Brain microvascular endothelial cell (primary cell): Measurements from ENCODE around the gene FGGY.
"Not testable (repeated sequence)": the region's sequence is repeated elsewhere in the genome, so short reads cannot be mapped to it uniquely, and the experiment has no call there.

Source experiments
- DNase-seq: peaks from one replicate; pipeline ENCODE4 v3.0.0-alpha.2; 2020
- H3K27ac ChIP-seq: fragments of 250-450 bp; sonication (Bioruptor Pico); 2 replicates; pipeline ENCODE4 v1.5.1; 2020; ENCODE audit warnings: mild to moderate bottlenecking, moderate library complexity
- H3K27me3 ChIP-seq: fragments of 250-450 bp; sonication (Bioruptor Pico); replicated peaks from 2 replicates; pipeline ENCODE4 v1.5.1; 2020; ENCODE audit warnings: mild to moderate bottlenecking
- H3K36me3 ChIP-seq: fragments of 250-450 bp; sonication (Bioruptor Pico); replicated peaks from 2 replicates; pipeline ENCODE4 v1.5.1; 2020; ENCODE audit warnings: mild to moderate bottlenecking
- H3K4me3 ChIP-seq: 2 replicates; pipeline ENCODE4 v1.5.1; 2011; ENCODE audit warnings: low read depth, mild to moderate bottlenecking, control low read depth, low read length, moderate library complexity
- in situ Hi-C: cut with HindIII; loops from 2 replicates; pipeline ENCODE4 v1.10.0; 2017; ENCODE audit warnings: low sequenced_read_pairs, low pct_ligation_motif_present
- TF ChIP-seq, protein P1 (sequence below): IDR thresholded peaks from 2 replicates; pipeline ENCODE4 v1.5.1; 2011; ENCODE audit warnings: low read depth, mild to moderate bottlenecking, moderate library complexity, low read length, control low read depth, inconsistent platforms; ENCODE audit errors: missing control alignments

FGGY gene

DNA sequence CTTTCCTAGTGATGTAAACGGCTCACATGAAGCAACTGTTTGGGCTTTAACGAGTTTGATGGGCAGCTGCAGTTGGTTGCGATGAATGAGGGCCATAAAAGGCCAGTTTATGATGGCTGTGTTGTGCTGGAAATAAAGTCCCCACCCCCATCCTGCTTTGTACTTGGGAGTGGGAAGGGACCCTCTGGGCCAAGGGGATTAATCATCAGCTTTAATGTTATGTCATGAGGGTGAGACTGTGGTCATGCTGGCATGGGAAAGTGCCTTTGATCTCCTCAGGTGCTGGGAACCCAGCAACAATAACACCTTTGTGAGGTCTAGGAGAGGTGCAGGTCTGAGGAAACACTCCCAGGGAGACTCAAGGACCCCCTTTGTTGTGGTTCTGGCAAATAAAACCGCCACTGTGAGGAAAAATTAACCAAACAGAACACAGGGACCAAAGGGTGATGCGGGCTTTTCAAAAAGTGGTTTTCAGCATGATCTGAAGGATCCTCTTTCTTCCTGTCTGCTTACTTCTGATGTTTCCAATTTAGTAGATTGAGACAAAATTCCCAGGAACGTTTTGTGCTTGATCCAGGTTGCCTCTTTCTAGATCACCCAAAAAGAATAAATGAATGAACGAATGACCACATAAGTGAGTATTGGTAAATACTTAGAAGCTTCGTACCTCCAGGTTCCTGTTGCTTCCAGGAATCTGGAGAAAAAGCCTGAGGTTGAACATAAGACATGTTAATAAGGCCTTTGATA lies 260.1 kb downstream of the FGGY start:
- Histone ChIP-seq H3K27me3 (no peaks in the 10 kb centered on the region), H3K4me3 (no peak overlapping the region), H3K36me3 (no peaks in the 10 kb centered on the region), H3K27ac (no peak overlapping the region)
- TF ChIP-seq, protein P1, sequence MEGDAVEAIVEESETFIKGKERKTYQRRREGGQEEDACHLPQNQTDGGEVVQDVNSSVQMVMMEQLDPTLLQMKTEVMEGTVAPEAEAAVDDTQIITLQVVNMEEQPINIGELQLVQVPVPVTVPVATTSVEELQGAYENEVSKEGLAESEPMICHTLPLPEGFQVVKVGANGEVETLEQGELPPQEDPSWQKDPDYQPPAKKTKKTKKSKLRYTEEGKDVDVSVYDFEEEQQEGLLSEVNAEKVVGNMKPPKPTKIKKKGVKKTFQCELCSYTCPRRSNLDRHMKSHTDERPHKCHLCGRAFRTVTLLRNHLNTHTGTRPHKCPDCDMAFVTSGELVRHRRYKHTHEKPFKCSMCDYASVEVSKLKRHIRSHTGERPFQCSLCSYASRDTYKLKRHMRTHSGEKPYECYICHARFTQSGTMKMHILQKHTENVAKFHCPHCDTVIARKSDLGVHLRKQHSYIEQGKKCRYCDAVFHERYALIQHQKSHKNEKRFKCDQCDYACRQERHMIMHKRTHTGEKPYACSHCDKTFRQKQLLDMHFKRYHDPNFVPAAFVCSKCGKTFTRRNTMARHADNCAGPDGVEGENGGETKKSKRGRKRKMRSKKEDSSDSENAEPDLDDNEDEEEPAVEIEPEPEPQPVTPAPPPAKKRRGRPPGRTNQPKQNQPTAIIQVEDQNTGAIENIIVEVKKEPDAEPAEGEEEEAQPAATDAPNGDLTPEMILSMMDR = no peak
- DNase-seq = no peak
- in situ Hi-C loops = no loop called here

DNA sequence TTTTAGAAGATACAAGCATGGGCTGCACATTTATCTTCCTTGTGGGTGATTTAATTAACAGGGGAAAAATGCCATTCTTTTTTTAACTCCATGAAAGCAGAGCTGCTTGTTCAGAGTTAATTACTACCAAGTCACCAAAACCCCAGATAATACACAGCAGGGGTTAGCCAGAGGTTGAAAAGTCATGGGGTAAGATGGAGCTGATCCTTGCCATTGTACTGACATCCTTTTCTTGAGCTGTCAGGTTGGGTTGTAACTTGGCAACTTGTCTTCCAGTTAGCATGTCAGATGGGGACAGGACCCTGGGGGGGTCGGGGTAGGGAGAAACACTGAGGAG lies 260.6 kb downstream of the FGGY start:
- in situ Hi-C loops = no loop called here

DNA sequence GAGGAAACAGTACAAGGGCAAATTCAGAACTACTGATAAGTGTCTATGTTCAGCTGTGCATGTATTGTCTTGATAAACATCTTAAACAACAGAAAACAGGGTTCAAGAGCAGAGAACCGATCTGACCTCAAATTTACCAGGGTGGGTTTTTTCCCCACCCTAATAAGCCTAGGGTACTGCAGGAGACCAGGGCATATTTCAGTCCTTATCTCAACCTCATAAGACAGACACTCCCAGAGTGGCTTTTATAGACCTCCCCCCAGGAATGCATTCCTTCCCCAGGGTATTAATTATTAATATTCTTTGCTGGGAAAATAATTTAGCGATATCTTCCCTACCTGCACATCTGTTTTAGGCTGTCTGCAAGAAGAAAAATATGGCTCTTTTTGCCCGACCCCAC lies 261.7 kb downstream of the FGGY start:
- in situ Hi-C loops, H3K27me3 ChIP-seq: not testable (repeated sequence)

More for the DNA sequence above, 260.6 kb downstream of the FGGY start:
- Histone ChIP-seq H3K4me3 (no peak overlapping the region), H3K36me3 (no peaks in the 10 kb centered on the region), H3K27me3 (no peaks in the 10 kb centered on the region), H3K27ac (no peak overlapping the region)
- no peak for DNase-seq
- TF ChIP-seq, protein P1 = no peak

GRCh38 chr1:59560807-59561450 lies 264.0 kb downstream of the FGGY start:
- DNase-seq = no peak
- in situ Hi-C loops = no loop called here

More for the DNA sequence above, 261.7 kb downstream of the FGGY start:
- H3K4me3 ChIP-seq, H3K36me3 ChIP-seq, DNase-seq, H3K27ac ChIP-seq: not testable (repeated sequence)

DNA sequence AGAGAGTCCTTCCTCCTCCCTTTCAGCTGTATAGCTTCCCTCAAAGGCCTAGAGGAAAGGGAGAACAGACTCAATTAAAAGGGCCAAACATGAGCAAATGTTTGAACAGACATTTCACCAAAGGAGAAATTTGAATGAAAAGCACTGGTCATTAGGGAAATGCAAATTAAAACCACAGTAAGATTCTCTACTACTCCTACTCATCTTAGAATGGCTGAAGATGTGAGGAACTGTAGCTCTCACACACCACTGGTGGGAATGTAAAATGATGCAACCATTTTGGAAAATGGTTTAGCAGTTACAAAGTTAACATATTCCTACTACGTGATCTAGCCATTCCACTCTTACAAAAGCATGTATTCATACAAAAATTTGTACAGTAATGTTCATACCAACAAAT lies 264.9 kb downstream of the FGGY start:
- DNase-seq = no peak
- TF ChIP-seq, protein P1 = no peak
- Histone ChIP-seq H3K4me3 (no peak overlapping the region), H3K36me3 (no peaks in the 10 kb centered on the region), H3K27me3 (no peaks in the 10 kb centered on the region), H3K27ac (no peak overlapping the region)
- in situ Hi-C loops = no loop called here

More at GRCh38 chr1:59560807-59561450, 264.0 kb downstream of the FGGY start:
- no peaks in the 10 kb centered on the region for H3K27me3 ChIP-seq
- H3K27ac ChIP-seq = no peak overlapping the region
- TF ChIP-seq, protein P1 = no peak
- no peak overlapping the region for H3K4me3 ChIP-seq
- no peaks in the 10 kb centered on the region for H3K36me3 ChIP-seq

DNA sequence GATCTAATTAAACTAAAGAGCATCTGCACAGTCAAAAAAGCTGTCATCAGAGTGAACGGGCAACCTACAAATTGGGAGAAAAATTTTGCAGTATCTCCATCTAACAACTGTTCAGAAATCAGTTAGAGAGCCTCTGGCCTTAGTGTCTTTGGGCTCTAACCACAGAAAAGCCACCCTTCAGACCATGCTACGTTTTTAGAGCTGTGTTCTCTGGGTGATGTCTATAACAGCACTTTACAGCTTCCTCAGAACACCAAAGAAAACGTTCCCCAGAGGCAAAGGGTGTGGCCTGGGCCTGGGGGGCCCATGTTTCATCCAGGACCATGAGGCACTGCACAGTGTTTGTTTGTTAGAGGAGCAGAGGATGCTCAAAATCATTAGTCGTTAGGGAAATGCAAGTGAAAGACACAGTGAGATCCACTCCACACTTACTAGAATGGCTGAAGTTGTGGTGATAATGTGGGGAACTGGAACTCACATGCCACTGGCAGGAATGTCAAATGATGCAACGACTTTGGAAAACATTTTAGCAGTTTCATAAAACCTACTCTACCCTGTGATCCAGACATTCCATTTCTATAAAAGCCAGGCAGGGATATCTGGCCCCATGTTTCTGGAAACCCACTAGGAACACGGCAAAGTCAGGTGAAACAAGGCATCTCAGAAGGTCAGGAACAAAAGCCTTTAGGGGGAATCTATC lies 267.4 kb downstream of the FGGY start:
- DNase-seq = no peak
- in situ Hi-C loops = no loop called here

More for the DNA sequence above, 267.4 kb downstream of the FGGY start:
- no peak overlapping the region for H3K27ac ChIP-seq
- no peak overlapping the region for H3K4me3 ChIP-seq
- TF ChIP-seq, protein P1 = no peak
- no peaks in the 10 kb centered on the region for H3K27me3 ChIP-seq
- no peaks in the 10 kb centered on the region for H3K36me3 ChIP-seq
